ENCODE data around the gene MXD4. TPM values are rescaled to one million over a fixed set of nuclear protein-coding genes. Genes with fewer than 3 reads are reported as not detected.
"Not testable (repeated sequence)": the region's sequence is repeated elsewhere in the genome, so short reads cannot be mapped to it uniquely, and the experiment has no call there.

The MXD4 gene
- total RNA-seq, 1 donor from 2014 or later: 61.3 TPM

DNA sequence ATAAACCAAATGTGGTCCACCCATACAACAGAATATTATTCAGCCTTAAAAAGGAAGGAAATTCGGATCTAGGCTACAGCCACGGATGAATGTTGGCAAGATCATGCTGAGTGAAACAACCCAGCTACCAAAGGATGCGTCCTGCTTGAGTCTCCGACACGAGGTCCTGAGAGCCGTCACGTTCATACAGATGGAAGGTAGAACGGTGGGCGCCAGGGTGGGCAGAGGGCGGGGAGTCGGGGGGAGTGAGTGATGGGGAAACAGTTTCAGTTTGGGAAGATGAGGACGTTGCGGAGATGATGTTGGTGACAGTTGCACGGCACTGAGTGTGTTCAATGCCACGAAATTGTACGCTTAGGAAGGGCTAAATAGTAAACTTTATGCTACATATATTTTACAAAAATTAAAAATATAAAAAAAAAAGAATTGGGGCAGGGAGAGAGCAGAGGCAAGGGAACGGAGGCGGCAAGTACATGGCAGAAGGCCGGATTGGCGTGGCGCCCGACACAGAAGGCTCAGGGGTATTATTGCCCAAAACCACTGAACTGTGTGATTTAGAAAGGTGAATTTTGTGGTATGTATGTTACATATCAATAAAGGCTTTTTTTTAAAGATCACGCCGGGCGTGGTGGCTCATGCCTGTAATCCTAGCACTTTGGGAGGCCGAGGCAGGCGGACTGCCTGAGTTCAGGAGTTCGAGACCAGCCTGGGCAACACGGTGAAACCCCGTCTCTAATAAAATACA lies 14.8 kb upstream of the MXD4 start:
- DNase-seq (ENCODE audit: low spot score): no peak

GRCh38 chr4:2275546-2276251 lies 13.8 kb upstream of the MXD4 start:
- no peak for DNase-seq (ENCODE audit: low spot score)

DNA sequence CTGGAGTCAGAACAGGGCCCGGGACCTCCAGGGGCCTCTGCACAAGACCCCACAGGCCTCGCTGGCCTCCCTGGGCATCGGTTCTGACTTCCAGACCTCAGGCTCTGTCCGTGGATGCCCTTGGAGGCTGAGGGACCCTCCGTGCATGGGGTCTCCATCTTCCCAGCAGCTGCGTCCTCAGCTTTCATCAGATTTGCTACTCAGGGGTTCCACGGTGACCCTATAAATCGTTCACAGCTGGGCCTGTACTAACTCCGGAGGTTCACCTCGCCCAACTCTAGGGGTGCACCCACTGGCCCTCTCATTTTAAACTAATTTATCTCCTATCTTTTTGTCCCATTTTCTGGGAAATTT lies 13.1 kb upstream of the MXD4 start:
- DNase-seq (ENCODE audit: low spot score): not testable (repeated sequence)

DNA sequence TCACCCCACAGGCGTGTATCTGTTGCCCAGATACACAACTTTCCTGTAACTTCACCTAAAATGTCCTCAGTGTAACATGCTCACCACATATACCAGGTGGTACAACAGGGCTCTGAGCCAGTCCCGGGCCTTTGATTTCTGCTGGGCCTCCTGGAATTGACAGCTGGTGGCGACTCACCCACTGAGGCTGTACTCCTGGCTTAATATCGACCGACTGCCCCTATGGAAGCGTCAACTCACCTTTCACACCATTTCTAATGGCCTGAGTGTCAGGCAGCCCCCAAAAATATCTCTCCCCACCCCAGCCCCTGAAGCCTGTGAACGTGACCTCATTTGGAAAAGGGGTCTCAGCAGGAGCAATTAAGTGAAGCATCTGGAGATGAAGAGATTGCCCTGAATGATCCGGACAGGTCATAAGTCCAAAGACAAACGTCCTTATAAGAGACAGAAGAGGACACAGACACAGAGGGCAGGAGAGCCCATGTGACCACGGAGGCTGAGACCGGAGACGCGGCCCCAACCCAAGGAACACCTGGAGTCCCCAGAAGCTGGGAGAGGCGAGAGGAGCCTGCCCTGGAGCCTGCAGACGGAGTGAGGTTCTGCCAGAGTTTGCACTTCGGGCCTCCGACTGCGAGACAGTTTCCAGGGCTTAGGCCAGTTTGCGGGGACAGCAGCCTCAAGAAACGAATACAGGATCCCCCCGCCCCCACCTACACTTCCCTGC lies 12.6 kb upstream of the MXD4 start:
- no peak for DNase-seq (ENCODE audit: low spot score)

DNA sequence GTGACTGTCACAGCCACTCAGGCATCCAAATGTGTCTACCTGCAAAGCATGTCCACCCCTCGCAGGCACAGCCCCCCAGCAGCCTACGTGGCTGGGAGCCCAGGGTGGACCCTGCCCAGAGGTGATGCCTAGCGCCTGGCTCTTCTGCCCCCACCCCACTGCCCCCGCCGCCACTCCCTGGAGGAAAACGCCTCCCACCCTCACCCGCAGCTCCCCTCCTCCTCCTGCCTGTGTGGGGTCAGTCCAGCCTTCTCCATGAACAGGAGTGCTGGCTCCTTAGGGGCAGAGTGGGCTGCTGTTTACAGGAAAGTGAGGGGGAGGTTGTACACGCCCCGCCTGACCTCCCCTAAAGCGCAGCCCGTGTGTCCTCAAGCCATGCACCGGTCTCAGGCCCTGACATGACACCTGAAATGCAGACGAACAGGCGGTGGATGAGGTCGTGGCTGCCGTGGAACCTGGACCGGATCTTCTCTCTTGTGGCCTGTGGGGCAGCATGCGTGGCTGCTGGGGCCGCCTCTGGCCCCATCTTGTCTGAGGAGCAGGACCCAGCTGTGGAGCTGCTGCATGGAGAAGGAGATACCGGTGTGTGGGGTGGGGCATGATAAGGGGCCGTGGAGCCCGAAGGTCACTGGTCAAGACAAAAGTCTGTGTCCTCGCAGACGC lies 11.9 kb upstream of the MXD4 start:
- DNase-seq (ENCODE audit: low spot score): no peak

DNA sequence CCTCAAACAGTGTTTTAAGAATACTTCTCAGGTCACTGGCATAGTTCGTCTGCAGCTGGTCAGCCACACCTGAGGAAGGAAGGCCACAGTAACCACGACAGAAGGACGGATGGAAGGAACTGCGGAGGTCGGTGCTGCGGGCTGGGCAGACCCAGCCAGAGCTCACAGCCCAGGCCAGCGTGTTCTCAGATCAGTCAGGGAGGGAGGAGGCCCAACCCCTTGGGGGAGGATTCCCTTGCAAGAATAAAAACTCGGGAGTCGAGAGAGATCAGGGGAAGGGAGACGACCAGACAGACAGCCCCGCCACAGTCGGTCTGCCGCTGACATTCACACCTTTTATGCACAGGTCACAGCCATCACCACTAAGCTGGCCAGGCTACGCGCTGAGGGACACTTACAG lies 11.3 kb upstream of the MXD4 start:
- DNase-seq (ENCODE audit: low spot score): no peak

DNA sequence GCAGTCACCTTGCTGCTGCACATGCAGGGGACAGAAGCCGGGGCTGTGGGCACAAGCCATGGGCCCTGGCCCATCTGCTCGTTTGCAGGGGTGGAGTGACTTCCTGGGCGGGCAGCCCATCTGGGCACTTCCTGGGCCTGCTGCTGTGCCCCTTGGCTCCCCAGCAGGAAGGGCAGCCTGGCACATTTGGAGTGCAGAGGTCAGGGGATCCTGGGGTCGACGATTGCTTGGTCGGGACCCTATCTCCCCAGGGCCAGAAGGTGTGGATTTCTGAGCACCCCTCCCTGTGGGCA lies 10.9 kb upstream of the MXD4 start:
- DNase-seq (ENCODE audit: low spot score): no peak

- DNase-seq (ENCODE audit: low spot score): no peak
Observed at GRCh38 chr4:2272026-2272827, 10.3 kb upstream of the MXD4 start.

- no peak for DNase-seq (ENCODE audit: low spot score)
Observed at GRCh38 chr4:2271279-2272025, 9.5 kb upstream of the MXD4 start.

DNA sequence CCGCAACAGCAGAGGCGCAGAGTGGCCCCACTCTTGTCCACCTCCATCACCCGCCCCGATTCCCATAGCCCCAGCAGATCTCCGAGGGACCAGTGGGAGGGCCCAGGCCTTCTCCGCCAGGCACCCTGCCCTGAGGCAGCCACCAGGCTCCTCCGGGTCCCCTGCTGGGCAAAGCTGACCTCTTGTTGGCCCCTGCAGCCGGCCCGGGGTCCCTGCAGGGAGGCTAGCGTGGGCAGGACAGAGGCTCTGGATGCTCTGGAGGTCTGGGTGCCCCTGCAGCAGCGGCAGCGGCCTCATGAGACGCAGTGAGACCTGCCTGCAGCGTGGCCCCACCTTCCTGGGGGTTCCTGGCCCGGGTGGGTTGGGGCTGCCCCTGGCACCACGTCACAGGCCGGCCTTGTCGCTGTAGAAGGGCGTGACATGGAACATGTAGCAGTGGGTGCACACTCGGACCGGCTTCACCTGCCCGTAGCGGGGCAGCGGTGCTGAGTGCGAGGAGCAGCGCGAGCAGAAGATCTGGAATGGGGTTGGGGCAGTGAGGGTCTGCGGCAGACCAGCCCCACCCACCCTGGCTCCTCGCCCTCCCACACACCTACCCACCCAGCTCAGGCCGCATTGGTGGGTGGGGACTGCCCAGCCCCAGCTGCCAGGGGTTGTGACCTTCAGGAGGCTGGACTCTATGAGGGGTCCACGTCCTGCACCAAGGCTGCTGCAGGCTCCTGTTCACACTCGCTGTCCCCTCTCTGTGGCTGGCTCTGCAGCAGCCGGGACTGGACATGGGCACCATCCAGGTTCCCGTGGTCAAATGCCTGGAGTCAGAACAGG lies 8.6 kb upstream of the MXD4 start:
- DNase-seq (ENCODE audit: low spot score): no peak

GRCh38 chr4:2269618-2270163 lies 7.8 kb upstream of the MXD4 start:
- DNase-seq (ENCODE audit: low spot score): no peak

- DNase-seq (ENCODE audit: low spot score): no peak
Observed at GRCh38 chr4:2269206-2269531, 7.3 kb upstream of the MXD4 start.

DNA sequence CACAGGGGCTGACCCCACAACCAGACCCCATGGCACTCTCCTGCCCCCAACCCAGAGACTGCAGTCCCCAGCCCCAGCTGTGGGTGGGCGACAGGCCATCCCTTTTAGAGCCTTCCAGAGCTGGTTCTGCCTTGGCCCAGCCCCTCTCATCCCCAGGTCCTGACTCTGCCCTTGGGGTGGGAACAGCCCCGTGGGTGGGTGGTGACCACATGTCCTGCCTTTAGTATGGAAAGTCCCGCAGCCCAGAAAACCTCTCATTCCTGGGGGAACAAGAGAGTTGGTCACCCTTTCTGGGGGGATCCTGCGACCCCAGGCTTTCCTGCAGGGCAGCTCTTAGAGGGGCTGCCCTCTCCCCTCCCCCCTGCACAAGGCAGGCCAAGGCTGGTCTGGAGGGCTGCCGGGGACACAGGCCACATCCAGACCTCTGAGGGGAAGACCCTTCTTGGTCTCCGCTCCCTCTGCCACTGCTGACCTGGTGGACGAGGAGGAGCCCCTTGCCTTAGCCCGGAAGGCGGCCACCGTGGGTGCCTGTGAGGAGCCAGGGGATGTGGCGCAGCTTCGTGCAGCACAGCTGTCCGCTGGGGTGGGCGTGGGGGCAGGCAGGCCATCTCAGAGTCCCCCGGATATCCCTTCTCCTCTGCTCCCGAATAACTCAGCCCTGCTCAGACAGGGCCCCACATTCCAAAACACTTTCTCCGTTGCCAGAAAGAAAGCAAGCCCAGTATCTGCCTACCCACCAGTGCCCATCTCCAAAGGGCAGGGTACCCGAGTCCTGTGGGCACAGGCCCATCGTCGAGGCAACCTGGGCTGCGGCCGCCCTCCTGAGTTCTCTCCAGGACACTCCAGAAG lies 6.7 kb upstream of the MXD4 start:
- DNase-seq (ENCODE audit: low spot score): no peak

- no peak for DNase-seq (ENCODE audit: low spot score)
Observed at GRCh38 chr4:2267841-2268240, 5.9 kb upstream of the MXD4 start.

GRCh38 chr4:2267320-2267811 lies 5.5 kb upstream of the MXD4 start:
- DNase-seq (ENCODE audit: low spot score): no peak

GRCh38 chr4:2266821-2267220 lies 4.9 kb upstream of the MXD4 start:
- DNase-seq (ENCODE audit: low spot score): no peak

DNA sequence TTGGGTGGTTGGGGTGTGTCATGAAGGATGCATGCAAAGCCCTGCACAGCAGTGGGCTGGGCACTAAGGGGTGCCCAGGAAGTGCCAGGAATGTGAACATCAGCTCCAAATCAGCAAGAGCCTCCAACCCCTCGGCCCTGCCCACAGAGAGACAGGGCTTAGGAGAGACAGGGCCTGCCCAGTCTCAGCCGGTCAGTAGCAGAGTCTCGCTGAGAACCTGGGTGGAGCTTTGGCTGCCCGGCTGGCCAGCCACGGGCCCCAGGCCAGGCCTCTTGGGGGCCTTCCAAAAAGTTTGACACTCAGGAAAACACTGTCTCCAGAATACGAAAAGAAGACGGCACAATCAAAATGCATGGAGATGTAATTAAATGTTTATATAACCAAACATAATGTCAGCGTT lies 4.3 kb upstream of the MXD4 start:
- no peak for DNase-seq (ENCODE audit: low spot score)
